Stimulated activated CD8-positive, alpha-beta memory T cell treated with anti-CD3 and anti-CD28 coated beads, Interleukin-7, amount 100 ng/mL, for 1 hour (primary cell): Measurements from ENCODE around the gene RIMBP3B.
"Not testable (repeated sequence)": the region's sequence is repeated elsewhere in the genome, so short reads cannot be mapped to it uniquely, and the experiment has no call there.

Experiments used
- DNase-seq, 2 donors: peaks; one replicate each; pipeline ENCODE4 v3.0.0-alpha.2; 2020; ENCODE audit warnings: low read depth in 2 of 2

Gene RIMBP3B

GRCh38 chr22:21383701-21384467 lies at the start of gene RIMBP3B:
TSS of gene RIMBP3B (plus strand) at chr22:21383751. CDS start at chr22:21383859, 108 bp downstream.
- not testable (repeated sequence) for DNase-seq

- not testable (repeated sequence) for DNase-seq
Observed at GRCh38 chr22:21357527-21357926, 26.0 kb upstream of the RIMBP3B start.

- not testable (repeated sequence) for DNase-seq
Observed at GRCh38 chr22:21360525-21360924, 23.0 kb upstream of the RIMBP3B start.

GRCh38 chr22:21362473-21362872 lies 21.1 kb upstream of the RIMBP3B start:
- not testable (repeated sequence) for DNase-seq

GRCh38 chr22:21363061-21363460 lies 20.5 kb upstream of the RIMBP3B start:
- not testable (repeated sequence) for DNase-seq

- DNase-seq: not testable (repeated sequence)
Observed at GRCh38 chr22:21363803-21364202, 19.7 kb upstream of the RIMBP3B start.

- DNase-seq: not testable (repeated sequence)
Observed at GRCh38 chr22:21364362-21364761, 19.2 kb upstream of the RIMBP3B start.

- DNase-seq: not testable (repeated sequence)
Observed at GRCh38 chr22:21365337-21365736, 18.2 kb upstream of the RIMBP3B start.

- DNase-seq: not testable (repeated sequence)
Observed at GRCh38 chr22:21368603-21369310, 14.8 kb upstream of the RIMBP3B start.

- not testable (repeated sequence) for DNase-seq
Observed at GRCh38 chr22:21375880-21376279, 7.7 kb upstream of the RIMBP3B start.

GRCh38 chr22:21384468-21385357 lies 1.2 kb downstream of the RIMBP3B start:
- not testable (repeated sequence) for DNase-seq

- DNase-seq: not testable (repeated sequence)
Observed at GRCh38 chr22:21389480-21389879, 5.9 kb downstream of the RIMBP3B start.

GRCh38 chr22:21390013-21390412 lies 6.5 kb downstream of the RIMBP3B start:
- DNase-seq: not testable (repeated sequence)

GRCh38 chr22:21394613-21395012 lies 11.1 kb downstream of the RIMBP3B start:
- not testable (repeated sequence) for DNase-seq

- DNase-seq: not testable (repeated sequence)
Observed at GRCh38 chr22:21401197-21401969, 17.8 kb downstream of the RIMBP3B start.

GRCh38 chr22:21402763-21403314 lies 19.3 kb downstream of the RIMBP3B start:
- not testable (repeated sequence) for DNase-seq

GRCh38 chr22:21407139-21407538 lies 23.6 kb downstream of the RIMBP3B start:
- DNase-seq: not testable (repeated sequence)

- DNase-seq: not testable (repeated sequence)
Observed at GRCh38 chr22:21407792-21408191, 24.2 kb downstream of the RIMBP3B start.

- DNase-seq: not testable (repeated sequence)
Observed at GRCh38 chr22:21416375-21416774, 32.8 kb downstream of the RIMBP3B start.

- not testable (repeated sequence) for DNase-seq
Observed at GRCh38 chr22:21417227-21417746, 33.7 kb downstream of the RIMBP3B start, which contains the start of gene HIC2. TSS of gene HIC2 (plus strand) at chr22:21417371. CDS start at chr22:21442832, 25,461 bp downstream.
